ENCODE results near the gene TGFBR1. TPM values are rescaled to one million over a fixed set of nuclear protein-coding genes. Genes with fewer than 3 reads are reported as not detected.

The TGFBR1 gene
- total RNA-seq, 1 donor from 2014 or later = 138 TPM

- Histone ChIP-seq H4K20me1 (ENCODE audit: low read depth) (no peaks in the 10 kb centered on the region), H3F3A (ENCODE audit: low read depth) (peaks cover 22% of the 10 kb centered on the region), H3K4me1 (peaks cover 8% of the 10 kb centered on the region), H3K36me3 (no peaks in the 10 kb centered on the region), H3K9ac (no peak overlapping the region), H3K27ac (no peak overlapping the region), H3K27me3 (peaks cover 3% of the 10 kb centered on the region), H3K79me2 (ENCODE audit: low read depth) (no peaks in the 10 kb centered on the region), H3K4me3 (no peak overlapping the region), H3K9me3 (ENCODE audit: low read depth) (no peaks in the 10 kb centered on the region), H2AFZ (replicated peaks) (peak overlapping the region; percentile 73), H3K4me2 (no peak overlapping the region)
- Mint-ChIP-seq H3K27me3 (ENCODE audit: insufficient read depth, low read depth) (no peaks in the 10 kb centered on the region), H3K4me1 (peaks cover 18% of the 10 kb centered on the region), H3K36me3 (no peaks in the 10 kb centered on the region), H3K9me3 (no peaks in the 10 kb centered on the region), H3K4me3 (no peak overlapping the region), H3K27ac (no peak overlapping the region)
- TF ChIP-seq EZH2 (IDR thresholded peaks at IDR 0.05) (no peak), EZH2phosphoT487 (IDR thresholded peaks at IDR 0.05) (no peak), CTCF (IDR thresholded peaks at IDR 0.05) (no peak)
- no peak for DNase-seq (ENCODE audit: low spot score)
Observed at GRCh38 chr9:99160173-99160572, 55.3 kb downstream of the TGFBR1 start.

GRCh38 chr9:99162759-99163364, 57.9 kb downstream of the TGFBR1 start:
- H3K27ac ChIP-seq = no peak overlapping the region
- H4K20me1 ChIP-seq (ENCODE audit: low read depth) = no peaks in the 10 kb centered on the region
- H3K4me3 ChIP-seq = no peak overlapping the region
- H3K36me3 ChIP-seq = no peaks in the 10 kb centered on the region
- no peaks in the 10 kb centered on the region for H3K27me3 ChIP-seq
- Mint-ChIP-seq H3K9me3 (no peaks in the 10 kb centered on the region), H3K4me1 (peaks cover 21% of the 10 kb centered on the region), H3K27me3 (ENCODE audit: insufficient read depth, low read depth) (no peaks in the 10 kb centered on the region), H3K36me3 (no peaks in the 10 kb centered on the region), H3K4me3 (no peak overlapping the region), H3K27ac (no peak overlapping the region)
- no peaks in the 10 kb centered on the region for H3K79me2 ChIP-seq (ENCODE audit: low read depth)
- peak; percentile 56 for DNase-seq (ENCODE audit: low spot score)
- peaks cover 22% of the 10 kb centered on the region for H3F3A ChIP-seq (ENCODE audit: low read depth)
- peaks cover 19% of the 10 kb centered on the region for H3K4me1 ChIP-seq
- no peak overlapping the region for H3K9ac ChIP-seq
- TF ChIP-seq CTCF (IDR thresholded peaks at IDR 0.05) (peak; percentile 92), EZH2 (IDR thresholded peaks at IDR 0.05) (no peak)
- H3K9me3 ChIP-seq (ENCODE audit: low read depth) = no peaks in the 10 kb centered on the region
- H3K4me2 ChIP-seq = no peak overlapping the region
- peak overlapping the region; percentile 13 for H2AFZ ChIP-seq (replicated peaks)

GRCh38 chr9:99166149-99166548, 61.2 kb downstream of the TGFBR1 start:
- H3K4me1 Mint-ChIP-seq = peaks cover 32% of the 10 kb centered on the region
- H3K9me3 Mint-ChIP-seq = no peaks in the 10 kb centered on the region
- no peaks in the 10 kb centered on the region for H3K27me3 Mint-ChIP-seq (ENCODE audit: insufficient read depth, low read depth)

More at GRCh38 chr9:99166149-99166548, 61.2 kb downstream of the TGFBR1 start:
- H3K4me3 Mint-ChIP-seq = no peak overlapping the region
- peaks cover 29% of the 10 kb centered on the region for H3F3A ChIP-seq (ENCODE audit: low read depth)
- no peaks in the 10 kb centered on the region for H3K36me3 ChIP-seq
- no peaks in the 10 kb centered on the region for H3K9me3 ChIP-seq (ENCODE audit: low read depth)
- H3K4me2 ChIP-seq = no peak overlapping the region
- TF ChIP-seq EZH2phosphoT487 (IDR thresholded peaks at IDR 0.05) = no peak
- TF ChIP-seq CTCF (IDR thresholded peaks at IDR 0.05) = no peak
- H3K27ac ChIP-seq = no peak overlapping the region
- H3K27me3 ChIP-seq = no peaks in the 10 kb centered on the region
- peaks cover 51% of the 10 kb centered on the region for H3K4me1 ChIP-seq
- H3K4me3 ChIP-seq = no peak overlapping the region
- no peak overlapping the region for H3K27ac Mint-ChIP-seq
- H3K36me3 Mint-ChIP-seq = no peaks in the 10 kb centered on the region
- no peak overlapping the region for H2AFZ ChIP-seq (replicated peaks)
- no peaks in the 10 kb centered on the region for H3K79me2 ChIP-seq (ENCODE audit: low read depth)
- no peak for DNase-seq (ENCODE audit: low spot score)
- H3K9ac ChIP-seq = no peak overlapping the region
- no peaks in the 10 kb centered on the region for H4K20me1 ChIP-seq (ENCODE audit: low read depth)
